Measurements from ENCODE around the gene ESRRA. TPM values are rescaled to one million over a fixed set of nuclear protein-coding genes. Genes with fewer than 3 reads are reported as not detected.
A peak's percentile ranks its signal among the peaks of the same experiment; 100 is the strongest.

The ESRRA gene
- total and polyA plus RNA-seq, 2 of the 13 experiments (the other 11 are each of a cell fraction or from before 2014, with no cell fraction given): 18.1 to 36.3 TPM

DNA sequence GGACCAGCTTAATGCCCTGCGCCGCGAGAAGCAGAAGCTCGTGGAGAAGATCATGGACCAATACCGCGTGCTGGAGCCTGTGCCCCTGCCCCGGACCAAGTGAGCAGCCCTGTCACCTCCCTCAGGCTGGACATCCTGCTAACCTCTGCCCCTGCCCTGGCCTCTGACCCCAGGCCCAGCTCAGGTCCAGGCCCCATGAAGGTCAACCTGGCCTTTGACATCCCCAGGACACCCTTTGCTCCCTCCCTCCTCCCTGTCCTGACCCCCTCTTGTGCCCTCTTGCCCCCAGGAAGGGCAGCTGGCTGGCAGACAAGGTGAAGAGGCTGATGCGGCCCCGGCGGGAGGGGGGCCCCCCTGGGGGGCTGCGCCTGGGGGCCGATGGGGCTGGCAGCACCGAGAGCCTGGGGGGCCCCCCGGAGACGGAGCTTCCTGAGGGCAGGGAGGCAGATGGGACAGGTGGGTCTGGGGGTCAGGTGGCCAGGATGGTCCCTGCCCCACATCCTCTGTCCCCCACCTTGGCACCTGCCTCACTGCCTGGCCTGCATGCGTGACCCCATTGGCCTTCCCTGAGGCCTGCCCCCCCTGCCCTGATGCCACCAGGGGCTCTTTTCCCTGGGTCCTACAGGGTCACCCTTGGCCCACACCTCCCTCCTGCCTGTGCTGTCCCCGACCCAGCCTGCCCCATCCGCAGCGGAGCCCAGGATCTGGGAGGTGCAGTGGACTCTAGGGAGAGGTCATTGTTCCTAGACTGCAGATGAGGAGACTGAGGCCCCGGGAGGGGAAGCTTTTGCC is 48.6 kb downstream of the ESRRA start (continued):
- TF ChIP-seq RBM39 (IDR thresholded peaks at IDR 0.05; ENCODE audit: low read depth, low read length, poor library complexity, severe bottlenecking): peak; percentile 20
- TF ChIP-seq ETV6 (CRISPR knock-in tag; conservative IDR thresholded peaks at IDR 0.05): no peak
- TF ChIP-seq SALL1 (CRISPR knock-in tag; IDR thresholded peaks at IDR 0.05): peak; percentile 16; the same call in 1 of the 2 replicates
- TF ChIP-seq NR2F6 (IDR thresholded peaks at IDR 0.05): peak; percentile 87
- peak; percentile 80 for TF ChIP-seq NR2F6 (CRISPR knock-in tag; IDR thresholded peaks at IDR 0.05)
- peak; percentile 35 to 80; a peak in 2 of 4 replicates for TF ChIP-seq NR2F1 (CRISPR knock-in tag; IDR thresholded peaks at IDR 0.05)
- TF ChIP-seq ZSCAN22 (CRISPR knock-in tag; IDR thresholded peaks at IDR 0.05): peak; percentile 91
- TF ChIP-seq, protein P1, sequence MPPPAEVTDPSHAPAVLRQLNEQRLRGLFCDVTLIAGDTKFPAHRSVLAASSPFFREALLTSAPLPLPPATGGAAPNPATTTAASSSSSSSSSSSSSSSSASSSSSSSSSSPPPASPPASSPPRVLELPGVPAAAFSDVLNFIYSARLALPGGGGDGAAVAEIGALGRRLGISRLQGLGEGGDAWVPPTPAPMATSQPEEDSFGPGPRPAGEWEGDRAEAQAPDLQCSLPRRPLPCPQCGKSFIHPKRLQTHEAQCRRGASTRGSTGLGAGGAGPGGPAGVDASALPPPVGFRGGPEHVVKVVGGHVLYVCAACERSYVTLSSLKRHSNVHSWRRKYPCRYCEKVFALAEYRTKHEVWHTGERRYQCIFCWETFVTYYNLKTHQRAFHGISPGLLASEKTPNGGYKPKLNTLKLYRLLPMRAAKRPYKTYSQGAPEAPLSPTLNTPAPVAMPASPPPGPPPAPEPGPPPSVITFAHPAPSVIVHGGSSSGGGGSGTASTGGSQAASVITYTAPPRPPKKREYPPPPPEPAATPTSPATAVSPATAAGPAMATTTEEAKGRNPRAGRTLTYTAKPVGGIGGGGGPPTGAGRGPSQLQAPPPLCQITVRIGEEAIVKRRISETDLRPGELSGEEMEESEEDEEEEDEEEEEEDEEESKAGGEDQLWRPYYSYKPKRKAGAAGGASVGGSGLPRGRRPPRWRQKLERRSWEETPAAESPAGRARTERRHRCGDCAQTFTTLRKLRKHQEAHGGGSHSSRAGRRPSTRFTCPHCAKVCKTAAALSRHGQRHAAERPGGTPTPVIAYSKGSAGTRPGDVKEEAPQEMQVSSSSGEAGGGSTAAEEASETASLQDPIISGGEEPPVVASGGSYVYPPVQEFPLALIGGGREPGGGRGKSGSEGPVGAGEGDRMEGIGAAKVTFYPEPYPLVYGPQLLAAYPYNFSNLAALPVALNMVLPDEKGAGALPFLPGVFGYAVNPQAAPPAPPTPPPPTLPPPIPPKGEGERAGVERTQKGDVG (CRISPR knock-in tag; IDR thresholded peaks at IDR 0.05; ENCODE audit: borderline replicate concordance): no peak
- TF ChIP-seq MTA1 (CRISPR knock-in tag; IDR thresholded peaks at IDR 0.05; ENCODE audit: borderline replicate concordance): 0 out of 2 replicates have a peak, but pooled peaks have one; percentile 49
- peak; percentile 38 for TF ChIP-seq ZNF883 (CRISPR knock-in tag; IDR thresholded peaks at IDR 0.05; ENCODE audit: not compliant biosample characterization)
- TF ChIP-seq, protein P2, sequence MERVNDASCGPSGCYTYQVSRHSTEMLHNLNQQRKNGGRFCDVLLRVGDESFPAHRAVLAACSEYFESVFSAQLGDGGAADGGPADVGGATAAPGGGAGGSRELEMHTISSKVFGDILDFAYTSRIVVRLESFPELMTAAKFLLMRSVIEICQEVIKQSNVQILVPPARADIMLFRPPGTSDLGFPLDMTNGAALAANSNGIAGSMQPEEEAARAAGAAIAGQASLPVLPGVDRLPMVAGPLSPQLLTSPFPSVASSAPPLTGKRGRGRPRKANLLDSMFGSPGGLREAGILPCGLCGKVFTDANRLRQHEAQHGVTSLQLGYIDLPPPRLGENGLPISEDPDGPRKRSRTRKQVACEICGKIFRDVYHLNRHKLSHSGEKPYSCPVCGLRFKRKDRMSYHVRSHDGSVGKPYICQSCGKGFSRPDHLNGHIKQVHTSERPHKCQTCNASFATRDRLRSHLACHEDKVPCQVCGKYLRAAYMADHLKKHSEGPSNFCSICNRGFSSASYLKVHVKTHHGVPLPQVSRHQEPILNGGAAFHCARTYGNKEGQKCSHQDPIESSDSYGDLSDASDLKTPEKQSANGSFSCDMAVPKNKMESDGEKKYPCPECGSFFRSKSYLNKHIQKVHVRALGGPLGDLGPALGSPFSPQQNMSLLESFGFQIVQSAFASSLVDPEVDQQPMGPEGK (CRISPR knock-in tag; IDR thresholded peaks at IDR 0.05): peak; percentile 41; the same call in 1 of the 2 replicates
- TF ChIP-seq FOXJ3 (CRISPR knock-in tag; IDR thresholded peaks at IDR 0.05; ENCODE audit: borderline replicate concordance): no peak
- peak; percentile 92 for TF ChIP-seq NR2F2 (IDR thresholded peaks at IDR 0.05; ENCODE audit: borderline replicate concordance, low read depth)
- TF ChIP-seq, protein P3, sequence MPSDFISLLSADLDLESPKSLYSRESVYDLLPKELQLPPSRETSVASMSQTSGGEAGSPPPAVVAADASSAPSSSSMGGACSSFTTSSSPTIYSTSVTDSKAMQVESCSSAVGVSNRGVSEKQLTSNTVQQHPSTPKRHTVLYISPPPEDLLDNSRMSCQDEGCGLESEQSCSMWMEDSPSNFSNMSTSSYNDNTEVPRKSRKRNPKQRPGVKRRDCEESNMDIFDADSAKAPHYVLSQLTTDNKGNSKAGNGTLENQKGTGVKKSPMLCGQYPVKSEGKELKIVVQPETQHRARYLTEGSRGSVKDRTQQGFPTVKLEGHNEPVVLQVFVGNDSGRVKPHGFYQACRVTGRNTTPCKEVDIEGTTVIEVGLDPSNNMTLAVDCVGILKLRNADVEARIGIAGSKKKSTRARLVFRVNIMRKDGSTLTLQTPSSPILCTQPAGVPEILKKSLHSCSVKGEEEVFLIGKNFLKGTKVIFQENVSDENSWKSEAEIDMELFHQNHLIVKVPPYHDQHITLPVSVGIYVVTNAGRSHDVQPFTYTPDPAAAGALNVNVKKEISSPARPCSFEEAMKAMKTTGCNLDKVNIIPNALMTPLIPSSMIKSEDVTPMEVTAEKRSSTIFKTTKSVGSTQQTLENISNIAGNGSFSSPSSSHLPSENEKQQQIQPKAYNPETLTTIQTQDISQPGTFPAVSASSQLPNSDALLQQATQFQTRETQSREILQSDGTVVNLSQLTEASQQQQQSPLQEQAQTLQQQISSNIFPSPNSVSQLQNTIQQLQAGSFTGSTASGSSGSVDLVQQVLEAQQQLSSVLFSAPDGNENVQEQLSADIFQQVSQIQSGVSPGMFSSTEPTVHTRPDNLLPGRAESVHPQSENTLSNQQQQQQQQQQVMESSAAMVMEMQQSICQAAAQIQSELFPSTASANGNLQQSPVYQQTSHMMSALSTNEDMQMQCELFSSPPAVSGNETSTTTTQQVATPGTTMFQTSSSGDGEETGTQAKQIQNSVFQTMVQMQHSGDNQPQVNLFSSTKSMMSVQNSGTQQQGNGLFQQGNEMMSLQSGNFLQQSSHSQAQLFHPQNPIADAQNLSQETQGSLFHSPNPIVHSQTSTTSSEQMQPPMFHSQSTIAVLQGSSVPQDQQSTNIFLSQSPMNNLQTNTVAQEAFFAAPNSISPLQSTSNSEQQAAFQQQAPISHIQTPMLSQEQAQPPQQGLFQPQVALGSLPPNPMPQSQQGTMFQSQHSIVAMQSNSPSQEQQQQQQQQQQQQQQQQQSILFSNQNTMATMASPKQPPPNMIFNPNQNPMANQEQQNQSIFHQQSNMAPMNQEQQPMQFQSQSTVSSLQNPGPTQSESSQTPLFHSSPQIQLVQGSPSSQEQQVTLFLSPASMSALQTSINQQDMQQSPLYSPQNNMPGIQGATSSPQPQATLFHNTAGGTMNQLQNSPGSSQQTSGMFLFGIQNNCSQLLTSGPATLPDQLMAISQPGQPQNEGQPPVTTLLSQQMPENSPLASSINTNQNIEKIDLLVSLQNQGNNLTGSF (CRISPR knock-in tag; IDR thresholded peaks at IDR 0.05): no peak
